ENCODE measurements around the gene POTEH.
"Not testable (repeated sequence)": the region's sequence is repeated elsewhere in the genome, so short reads cannot be mapped to it uniquely, and the experiment has no call there.

POTEH gene

DNA sequence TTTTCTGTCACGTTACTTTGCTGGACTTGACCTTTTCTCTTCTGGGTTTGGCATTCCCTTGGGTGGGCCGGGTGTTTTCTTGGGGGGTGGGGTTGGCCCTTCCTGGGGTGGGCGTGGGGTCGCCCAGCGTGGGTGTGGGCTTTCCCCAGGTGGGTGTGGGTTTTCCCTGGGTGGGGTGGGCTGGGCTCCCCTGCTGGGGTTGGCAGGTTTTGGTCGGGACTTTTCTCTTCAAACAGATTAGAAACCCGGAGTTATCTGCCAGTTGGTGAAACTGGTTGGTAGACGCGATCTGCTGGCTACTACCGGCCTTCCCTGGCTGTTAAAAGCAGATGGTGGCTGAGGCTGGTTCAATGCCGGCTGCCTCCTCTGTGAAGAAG lies at the start of gene POTEH:
TSS of gene POTEH (plus strand) at position 278 of the 377 bp plus-strand sequence. CDS start at position 330, 52 bp downstream.
- POLR2A ChIA-PET (ENCODE audit: low non-redundant PET); DNase-seq (ENCODE audit: low spot score); CTCF ChIA-PET; H3K27ac ChIP-seq: not testable (repeated sequence)

DNA sequence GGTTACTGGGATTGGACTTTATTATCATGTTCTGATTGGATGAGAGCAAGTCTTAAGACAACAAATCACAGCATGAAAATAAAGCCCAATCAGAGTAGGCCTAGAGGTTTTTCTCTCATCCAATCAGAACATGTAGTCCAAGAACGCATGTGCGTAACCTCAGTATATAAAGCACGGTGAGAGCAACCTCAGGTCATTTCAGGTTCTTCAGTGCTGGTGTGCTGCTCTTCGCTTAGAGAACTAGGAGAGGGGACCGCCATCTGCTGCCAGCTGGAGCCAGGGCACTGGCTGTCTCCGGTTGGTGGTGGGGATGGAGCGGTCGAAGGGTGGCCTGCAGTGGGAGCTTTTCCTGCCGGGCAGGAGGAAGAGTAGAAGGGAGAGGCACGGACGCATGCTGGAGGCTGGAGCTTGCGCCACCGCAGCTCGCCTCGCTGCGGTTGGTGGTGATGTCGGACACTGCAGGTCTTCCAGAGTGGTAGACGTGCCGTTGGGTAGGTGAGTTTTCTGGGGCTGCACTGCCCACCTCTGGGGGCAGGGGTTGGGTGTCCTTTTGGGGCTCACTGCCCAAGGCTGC lies 47.5 kb upstream of the POTEH start:
- POLR2A ChIA-PET (ENCODE audit: low non-redundant PET); DNase-seq (ENCODE audit: low spot score): not testable (repeated sequence)

DNA sequence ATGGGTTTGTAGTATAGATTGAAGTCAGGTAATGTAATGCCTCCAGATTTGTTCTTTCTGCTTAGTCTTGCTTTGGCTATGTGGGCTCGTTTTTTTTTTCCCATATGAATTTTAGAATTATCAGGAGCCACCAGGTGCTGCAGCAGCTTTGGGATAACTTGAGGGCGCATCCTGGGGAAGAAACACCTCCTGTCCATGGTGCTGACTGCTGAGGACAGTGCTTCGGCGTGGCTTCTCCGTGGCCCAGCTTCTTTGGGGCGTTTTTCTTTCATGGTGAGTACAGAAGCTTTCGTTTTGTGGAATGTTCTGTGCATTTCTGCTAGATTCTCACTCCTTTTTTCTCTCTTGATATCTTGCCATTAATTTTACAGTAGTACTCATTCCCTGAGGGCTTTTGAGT lies 37.9 kb upstream of the POTEH start:
- DNase-seq (ENCODE audit: low spot score); H3K27ac ChIP-seq; CTCF ChIA-PET; POLR2A ChIA-PET (ENCODE audit: low non-redundant PET): not testable (repeated sequence)

More for the DNA sequence above, 47.5 kb upstream of the POTEH start:
- CTCF ChIA-PET, H3K27ac ChIP-seq: not testable (repeated sequence)

DNA sequence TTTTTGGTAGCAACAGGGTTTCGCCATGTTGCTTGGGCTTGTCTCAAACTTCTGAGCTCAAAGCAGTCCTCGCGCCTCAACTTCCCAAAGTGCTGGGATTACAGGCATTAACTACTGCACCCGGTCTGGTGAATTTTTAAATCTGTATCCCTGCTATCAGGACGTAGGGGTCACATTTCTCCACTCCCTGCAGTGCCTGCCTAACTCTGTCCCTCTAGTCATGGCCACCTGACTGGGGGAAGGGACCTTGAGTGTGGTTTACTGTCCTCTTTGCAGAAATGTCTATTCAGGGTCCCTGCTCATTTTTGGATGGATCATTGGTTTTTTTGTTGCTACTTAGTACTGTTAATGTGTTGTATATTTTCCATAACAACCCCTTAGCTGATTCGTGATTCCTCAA lies 37.1 kb upstream of the POTEH start:
- CTCF ChIA-PET; POLR2A ChIA-PET (ENCODE audit: low non-redundant PET); H3K27ac ChIP-seq; DNase-seq (ENCODE audit: low spot score): not testable (repeated sequence)

DNA sequence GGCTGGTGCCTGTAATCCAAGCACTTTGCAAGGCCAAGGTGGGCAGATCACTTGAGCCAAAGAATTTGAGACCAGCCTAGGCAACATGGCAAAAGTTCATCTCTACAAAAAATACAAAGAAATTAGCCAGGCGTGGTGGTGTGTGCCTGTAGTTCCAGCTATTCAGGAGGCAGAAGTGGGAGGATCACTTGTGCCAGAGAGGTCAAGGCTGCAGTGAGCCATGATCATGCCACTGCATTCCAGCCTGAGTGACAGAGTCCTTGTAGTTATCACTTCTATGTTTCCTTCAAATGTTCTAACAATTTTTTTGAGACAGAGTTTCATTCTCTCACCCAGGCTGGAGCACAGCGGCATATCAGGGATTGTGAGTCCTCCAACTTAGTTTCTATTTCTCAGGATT lies 36.6 kb upstream of the POTEH start:
- H3K27ac ChIP-seq; CTCF ChIA-PET; POLR2A ChIA-PET (ENCODE audit: low non-redundant PET); DNase-seq (ENCODE audit: low spot score): not testable (repeated sequence)

DNA sequence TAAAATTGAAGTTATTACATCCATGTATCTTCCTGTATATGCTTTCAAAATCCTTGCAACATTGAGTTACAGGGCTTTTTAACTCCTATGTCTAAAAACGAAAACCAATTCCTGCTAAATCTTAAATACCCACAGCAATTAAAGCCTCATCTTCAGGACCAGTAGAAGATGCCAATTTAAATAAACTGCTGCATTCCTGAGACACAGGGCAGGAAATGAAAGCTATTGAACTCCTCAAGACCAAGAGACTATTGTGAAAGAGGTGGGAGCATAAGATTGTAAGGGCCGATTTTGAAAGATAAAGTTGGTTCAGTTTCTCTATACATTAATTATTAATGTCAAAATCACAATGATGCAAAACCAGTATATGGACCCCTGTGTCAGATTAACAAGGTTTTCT lies 28.7 kb upstream of the POTEH start:
- CTCF ChIA-PET: not testable (repeated sequence)

DNA sequence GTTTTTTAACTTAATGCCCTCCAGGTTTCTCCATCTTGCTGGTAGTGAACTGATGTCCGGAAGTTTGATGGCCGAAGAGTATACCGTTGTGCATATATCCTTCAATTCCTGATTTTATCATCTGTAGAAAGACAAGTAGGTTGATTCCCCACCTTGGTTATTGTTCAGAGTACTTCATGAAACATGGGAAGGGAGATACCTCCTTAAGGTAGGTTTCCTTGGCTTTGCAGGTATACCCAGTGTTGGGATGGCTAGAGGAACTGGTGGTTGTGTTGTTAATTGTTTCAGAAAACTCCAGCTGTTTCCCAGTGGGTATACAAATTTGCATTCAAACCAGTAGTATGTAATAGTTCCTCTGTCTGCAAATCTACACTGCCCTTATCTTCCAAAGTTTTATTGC lies 25.1 kb upstream of the POTEH start:
- DNase-seq (ENCODE audit: low spot score); POLR2A ChIA-PET (ENCODE audit: low non-redundant PET); CTCF ChIA-PET; H3K27ac ChIP-seq: not testable (repeated sequence)

More for the DNA sequence above, 28.7 kb upstream of the POTEH start:
- H3K27ac ChIP-seq; POLR2A ChIA-PET (ENCODE audit: low non-redundant PET); DNase-seq (ENCODE audit: low spot score): not testable (repeated sequence)

DNA sequence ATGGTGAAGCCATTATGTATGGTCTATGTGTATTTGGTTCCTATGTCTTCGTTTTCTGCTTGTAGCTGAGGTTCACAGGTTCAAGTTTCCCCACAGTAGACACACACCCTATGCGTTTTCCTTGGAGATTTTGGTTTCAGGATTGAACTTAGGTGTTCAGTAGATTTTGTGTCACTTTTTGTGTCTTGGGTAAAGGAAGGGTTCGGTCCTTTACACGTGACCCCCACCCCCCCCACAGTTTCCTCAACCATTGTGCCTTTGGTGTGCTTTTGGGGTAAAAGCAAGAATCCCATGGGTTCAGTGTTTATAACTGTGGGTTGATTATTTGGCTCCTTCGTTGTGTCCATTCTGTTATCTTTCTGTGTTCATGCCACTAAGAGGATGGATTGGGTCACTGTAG lies 24.3 kb upstream of the POTEH start:
- CTCF ChIA-PET; H3K27ac ChIP-seq; POLR2A ChIA-PET (ENCODE audit: low non-redundant PET); DNase-seq (ENCODE audit: low spot score): not testable (repeated sequence)

DNA sequence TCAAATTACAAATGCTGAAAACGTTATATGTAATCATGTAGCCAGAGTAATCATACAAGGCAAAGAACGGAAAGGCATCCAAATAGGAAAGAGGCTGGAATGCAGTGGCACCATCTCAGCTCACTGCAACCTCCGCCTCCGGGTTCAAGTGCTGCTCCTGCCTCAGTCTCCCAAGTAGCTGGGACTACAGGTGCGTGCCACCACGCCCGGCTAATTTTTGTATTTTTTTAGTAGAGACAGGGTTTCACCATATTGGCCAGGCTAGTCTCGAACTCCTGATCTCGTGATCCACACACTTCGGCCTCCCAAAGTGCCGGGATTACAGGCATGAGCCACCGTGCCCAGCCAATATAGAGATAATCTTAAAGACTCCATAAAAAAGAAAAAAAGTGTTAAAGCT lies 20.4 kb upstream of the POTEH start:
- CTCF ChIA-PET; H3K27ac ChIP-seq; DNase-seq (ENCODE audit: low spot score); POLR2A ChIA-PET (ENCODE audit: low non-redundant PET): not testable (repeated sequence)

DNA sequence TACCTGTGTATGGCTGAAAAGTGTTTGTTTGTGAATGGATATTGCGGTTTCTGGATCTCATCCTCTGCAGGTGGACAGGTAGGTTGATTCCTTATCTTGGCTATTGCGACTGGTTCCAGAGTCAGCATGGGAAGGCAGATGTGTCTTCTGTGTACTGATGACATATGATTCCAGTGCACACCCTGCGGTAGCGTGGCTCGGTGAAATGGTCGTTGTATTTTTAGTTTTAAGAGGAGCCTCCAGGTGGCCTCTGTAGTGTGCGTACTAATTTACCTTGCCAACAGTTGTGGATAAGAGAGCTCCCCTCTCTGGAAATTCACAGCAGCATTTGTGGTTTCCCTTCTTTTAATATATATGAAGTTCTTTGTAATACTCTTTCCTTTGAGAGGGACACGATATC lies 10.1 kb upstream of the POTEH start:
- DNase-seq (ENCODE audit: low spot score); POLR2A ChIA-PET (ENCODE audit: low non-redundant PET); H3K27ac ChIP-seq; CTCF ChIA-PET: not testable (repeated sequence)

DNA sequence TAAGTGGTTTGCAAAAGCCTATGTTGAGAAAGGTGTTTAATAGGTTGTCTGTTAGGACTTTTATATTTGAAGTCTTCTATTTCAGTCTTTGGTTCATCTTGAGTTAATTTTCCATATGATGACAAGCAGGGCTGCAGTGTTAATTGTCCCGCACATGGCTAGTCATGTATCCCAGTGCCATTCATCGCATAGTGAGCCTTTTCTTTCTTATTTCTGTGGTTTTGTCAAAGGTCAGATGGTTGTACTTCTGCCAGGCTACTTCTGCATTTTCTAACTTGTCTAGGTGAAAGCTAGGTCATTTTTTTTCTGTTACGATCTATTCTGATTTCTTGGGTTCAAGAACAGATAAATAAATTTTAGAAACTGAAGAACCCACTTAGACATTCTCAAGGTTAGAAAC lies 5.7 kb upstream of the POTEH start:
- DNase-seq (ENCODE audit: low spot score); POLR2A ChIA-PET (ENCODE audit: low non-redundant PET); H3K27ac ChIP-seq; CTCF ChIA-PET: not testable (repeated sequence)

DNA sequence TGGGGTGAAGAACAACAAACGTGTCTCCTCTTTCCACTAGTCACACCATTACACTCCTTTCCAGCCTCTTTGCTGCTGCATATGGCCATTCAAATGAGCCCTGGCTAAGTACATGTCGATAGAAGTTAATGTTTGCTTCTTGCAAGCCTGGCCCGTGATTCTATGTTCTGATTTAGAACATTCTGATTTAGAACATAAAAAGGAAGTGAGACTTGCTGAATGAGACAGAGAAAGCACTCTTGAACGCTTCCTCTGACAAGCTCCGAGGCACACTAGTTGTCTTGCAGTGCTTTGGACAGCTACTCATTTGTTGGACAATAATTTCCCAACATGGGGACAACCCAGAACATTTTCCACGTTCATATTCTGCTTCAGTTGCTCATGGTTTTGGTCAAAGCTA lies 5.1 kb upstream of the POTEH start:
- DNase-seq (ENCODE audit: low spot score); CTCF ChIA-PET; H3K27ac ChIP-seq; POLR2A ChIA-PET (ENCODE audit: low non-redundant PET): not testable (repeated sequence)

DNA sequence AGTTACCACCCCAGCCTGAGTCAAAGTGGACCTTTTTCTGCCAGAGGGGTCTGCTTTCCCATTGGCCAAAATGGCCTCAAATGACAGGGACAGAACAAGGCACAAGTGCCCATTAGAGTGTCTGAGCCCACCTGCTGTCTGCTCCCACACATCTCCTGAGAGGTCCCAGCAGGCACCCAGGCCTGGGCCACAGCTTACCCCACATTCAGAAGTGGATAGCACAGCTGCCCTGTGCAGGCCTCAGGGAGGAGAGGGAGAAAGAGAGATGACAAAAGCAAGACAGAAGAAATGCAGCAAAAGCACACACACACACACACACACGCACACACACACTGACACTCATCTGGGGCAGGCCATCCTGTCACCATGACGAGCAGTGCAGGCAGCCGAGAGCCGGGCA lies 4.2 kb upstream of the POTEH start:
- CTCF ChIA-PET; DNase-seq (ENCODE audit: low spot score); H3K27ac ChIP-seq; POLR2A ChIA-PET (ENCODE audit: low non-redundant PET): not testable (repeated sequence)

DNA sequence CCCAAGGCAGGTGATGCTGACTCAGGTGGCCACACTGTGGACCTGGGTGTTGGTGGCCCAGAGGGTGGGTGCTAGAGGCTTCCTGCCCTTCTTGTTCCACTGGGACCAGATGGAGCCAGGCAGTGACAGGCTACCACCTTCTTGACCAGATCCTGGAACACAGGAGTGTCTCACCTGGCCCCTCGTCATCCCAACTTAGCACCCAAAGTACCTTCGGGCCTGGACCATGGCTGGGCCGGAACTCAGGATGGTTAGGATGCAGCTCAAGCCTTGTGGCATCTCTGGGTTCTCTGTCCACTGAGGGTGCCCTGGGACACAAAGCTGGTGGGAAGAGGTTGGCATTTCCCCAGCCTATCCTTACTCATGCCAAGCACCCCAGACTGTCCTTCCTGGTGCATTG lies 2.7 kb upstream of the POTEH start:
- CTCF ChIA-PET; H3K27ac ChIP-seq; POLR2A ChIA-PET (ENCODE audit: low non-redundant PET); DNase-seq (ENCODE audit: low spot score): not testable (repeated sequence)

DNA sequence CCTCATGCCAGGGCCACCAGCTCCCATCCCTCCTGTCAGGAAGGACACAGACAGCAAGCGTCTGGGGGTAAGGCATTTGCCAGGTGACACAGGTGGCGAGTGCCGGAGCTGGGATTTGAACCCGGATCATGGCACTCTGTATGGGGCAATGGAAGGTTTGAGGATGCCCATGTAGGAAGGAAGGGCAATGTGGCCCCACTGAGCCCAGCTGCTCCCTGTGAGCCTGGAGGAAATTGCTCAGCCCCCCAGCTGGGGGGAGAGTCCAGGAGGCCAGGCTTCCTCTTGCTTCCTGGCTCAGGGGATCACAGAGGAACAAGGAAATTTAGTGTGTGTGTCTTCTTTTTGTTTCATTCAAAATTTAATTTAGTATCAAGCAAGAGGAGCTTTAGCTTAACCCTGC lies 2.1 kb upstream of the POTEH start:
- POLR2A ChIA-PET (ENCODE audit: low non-redundant PET); DNase-seq (ENCODE audit: low spot score); H3K27ac ChIP-seq; CTCF ChIA-PET: not testable (repeated sequence)

DNA sequence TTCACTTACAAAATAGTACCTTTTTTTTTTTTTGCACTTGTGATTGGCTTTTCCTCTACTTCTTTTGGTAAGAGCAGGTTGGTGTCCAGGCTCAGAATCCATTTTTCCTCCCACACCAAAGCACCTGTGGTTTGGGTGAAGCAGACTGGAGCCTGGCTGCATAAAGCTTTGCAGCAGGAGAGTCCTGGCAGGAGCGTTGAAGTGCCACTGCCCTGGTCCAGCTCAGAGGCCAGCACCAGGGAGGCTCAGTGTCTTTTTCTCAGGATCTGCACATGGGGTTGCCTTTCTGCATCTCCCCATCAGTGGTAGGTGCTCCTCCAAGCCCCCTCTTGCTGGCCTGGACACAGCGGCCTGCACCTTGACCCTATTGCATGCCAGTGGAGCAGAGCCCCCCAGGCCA lies 1.7 kb upstream of the POTEH start:
- DNase-seq (ENCODE audit: low spot score); H3K27ac ChIP-seq; POLR2A ChIA-PET (ENCODE audit: low non-redundant PET); CTCF ChIA-PET: not testable (repeated sequence)

DNA sequence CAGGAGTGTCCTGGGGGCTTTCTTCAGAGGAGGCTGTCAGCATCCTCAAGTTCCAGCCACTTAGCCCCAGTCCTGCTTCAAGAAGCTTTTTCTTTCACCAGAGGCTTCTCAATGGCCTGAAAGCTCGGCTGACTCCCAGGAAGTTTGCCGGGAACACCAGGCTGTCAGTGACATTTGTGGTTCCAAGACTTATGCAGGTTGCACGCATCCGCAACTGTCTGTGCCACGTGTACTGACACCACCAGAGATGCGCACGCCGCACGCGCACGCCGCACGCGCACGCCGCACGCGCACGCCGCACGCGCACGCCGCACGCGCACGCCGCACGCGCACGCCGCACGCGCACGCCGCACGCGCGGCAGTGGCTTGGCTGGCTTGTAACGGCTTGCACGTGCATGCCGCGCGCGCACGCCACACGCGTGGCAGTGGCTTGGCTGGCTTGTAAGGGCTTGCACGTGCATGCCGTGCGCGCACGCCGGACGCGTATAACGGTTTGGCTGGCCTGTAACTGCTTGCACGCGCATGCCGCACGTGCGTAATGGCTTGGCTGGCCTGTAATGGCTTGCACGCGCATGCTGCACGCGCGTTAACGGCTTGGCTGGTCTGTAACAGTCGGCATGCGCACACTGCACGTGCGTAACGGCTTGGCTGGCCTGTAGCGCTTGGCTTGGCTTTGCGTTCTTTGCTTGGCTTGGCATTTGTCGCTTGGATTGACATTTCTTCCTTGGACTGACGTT lies 646 bp upstream of the POTEH start:
- POLR2A ChIA-PET (ENCODE audit: low non-redundant PET); CTCF ChIA-PET; DNase-seq (ENCODE audit: low spot score): not testable (repeated sequence)

DNA sequence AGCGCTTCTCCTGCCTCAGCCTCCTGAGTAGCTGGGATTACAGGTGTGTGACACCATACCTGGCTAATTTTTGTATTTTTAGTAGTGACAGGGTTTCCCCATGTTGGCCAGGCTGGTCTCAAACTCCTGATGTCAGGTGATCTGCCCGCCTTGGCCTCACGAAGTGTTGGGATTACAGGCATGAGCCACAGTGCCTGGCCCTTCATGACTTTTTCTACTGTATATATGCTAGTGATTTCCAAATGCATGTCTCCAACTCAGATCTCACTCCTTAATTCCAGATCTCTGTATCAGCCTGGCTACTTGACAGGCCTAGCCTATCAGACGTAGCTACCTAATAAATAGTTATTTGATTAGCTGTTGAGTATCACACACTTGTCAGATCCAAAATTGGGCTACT lies 23.8 kb downstream of the POTEH start:
- DNase-seq (ENCODE audit: low spot score); CTCF ChIA-PET; H3K27ac ChIP-seq; POLR2A ChIA-PET (ENCODE audit: low non-redundant PET): not testable (repeated sequence)

More for the DNA sequence above, 646 bp upstream of the POTEH start:
- H3K27ac ChIP-seq: not testable (repeated sequence)

DNA sequence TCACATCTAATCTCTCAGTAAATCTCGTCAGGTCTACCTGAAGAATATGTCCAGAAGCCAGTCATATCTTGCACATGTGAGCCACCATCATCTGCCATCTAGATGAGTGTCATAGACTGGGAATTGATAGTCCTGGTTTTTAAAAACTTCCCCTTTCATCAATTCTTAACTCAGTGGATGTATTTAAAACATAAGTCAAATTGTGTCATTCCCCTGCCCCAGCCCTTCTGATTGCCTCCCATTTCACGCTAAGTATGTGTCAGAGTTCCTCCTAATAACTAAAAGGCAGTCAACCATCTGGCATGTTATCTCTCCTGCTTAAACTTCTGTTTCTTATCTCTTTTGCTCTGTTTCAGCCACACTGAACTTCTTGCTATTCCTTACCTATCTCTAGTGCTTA lies 24.3 kb downstream of the POTEH start:
- CTCF ChIA-PET; DNase-seq (ENCODE audit: low spot score); POLR2A ChIA-PET (ENCODE audit: low non-redundant PET); H3K27ac ChIP-seq: not testable (repeated sequence)

Data from RWPE1 (cell line).